HepG2 (cell line): ENCODE measurements around the gene CASKIN2. TPM values are rescaled to one million over a fixed set of nuclear protein-coding genes. Genes with fewer than 3 reads are reported as not detected.

Experiments
- ATAC-seq: fragments of 200-7000 bp; cut with Tn5 transposase; 3 replicates; pipeline ENCODE4 v1.9.1; 2020; ENCODE audit warnings: mild to moderate bottlenecking, moderate library complexity
- BruUV-seq: library from RNA; stranded (reverse); fragments of 400-500 nt; replicated peaks from 2 replicates; lab custom pipeline; 2021; lab: Mats Ljungman, UMichigan
- CTCF ChIA-PET: fragments of 300-600 bp; formaldehyde crosslinking; extraction: SDS; loops from one replicate; lab custom pipeline; 2021; ENCODE audit warnings: low total read pairs, inconsistent platforms, low intra/inter-chr PET ratio; lab: Yijun Ruan, JAX
- POLR2A ChIA-PET: fragments of 350-600 bp; sonication (Branson Sonifier 250); formaldehyde crosslinking; loops from one replicate; lab custom pipeline; 2020; ENCODE audit warnings: antibody characterized with exemption, inconsistent platforms; lab: Yijun Ruan, JAX
- DNase-seq: peaks from one replicate; pipeline ENCODE4 v3.0.0-alpha.2; 2015; ENCODE audit warnings: low spot score
- FAIRE-seq: peaks from 3 replicates; lab custom pipeline; 2011; peaks lifted over from hg19 to GRCh38; lab: Jason Lieb, UNC
- H2AFZ ChIP-seq: one replicate; pipeline ENCODE4 v1.6.1; 2011; ENCODE audit warnings: low read length, inconsistent platforms
- H3K27ac ChIP-seq: fragments of 300-600 bp; 3 replicates; pipeline ENCODE4 v1.8.0; 2011; ENCODE audit warnings: mixed run types, mild to moderate bottlenecking, mixed read lengths, low read length, inconsistent platforms; ENCODE audit not compliant: insufficient read depth; ENCODE audit errors: extremely low read length
- H3K27me3 ChIP-seq, 2 experiments: fragments of 200-600 bp in 1 of 2; 2 replicates in 1 of 2; 3 replicates in 1 of 2; pipeline versions ENCODE4 v1.6.0 to v1.8.0; 2011; ENCODE audit warnings: low read length in 2 of 2, mild to moderate bottlenecking in 2 of 2, moderate library complexity in 2 of 2, inconsistent platforms in 1 of 2; ENCODE audit not compliant: insufficient read depth in 2 of 2, control insufficient read depth in 1 of 2
- H3K36me3 ChIP-seq, 2 experiments: fragments of 200-600 bp in 1 of 2; replicated peaks in 1 of 2; 2 replicates in 1 of 2; 3 replicates in 1 of 2; pipeline versions ENCODE4 v1.5.1 to v1.8.0; 2011; ENCODE audit warnings: low read length in 2 of 2, inconsistent platforms in 1 of 2; ENCODE audit not compliant: insufficient read depth in 2 of 2, control insufficient read depth in 1 of 2
- H3K4me1 ChIP-seq: 2 replicates; pipeline ENCODE4 v1.5.1; 2012; ENCODE audit warnings: low read length, inconsistent platforms; ENCODE audit not compliant: insufficient read depth
- H3K4me2 ChIP-seq: 2 replicates; pipeline ENCODE4 v1.6.0; 2011; ENCODE audit warnings: low read depth, low read length, inconsistent platforms
- H3K4me3 ChIP-seq, 3 experiments: fragments of 200-600 bp in 1 of 3; sonication (generic), shearing (Covaris generic) in 1 of 3; replicated peaks in 1 of 3; 2 replicates each; pipeline ENCODE4 v1.5.1; 2011 to 2016; ENCODE audit warnings: low read length in 3 of 3, inconsistent platforms in 2 of 3, low read depth in 2 of 3, mild to moderate bottlenecking in 2 of 3, control low read depth in 1 of 3, mixed read lengths in 1 of 3; ENCODE audit not compliant: insufficient read depth in 1 of 3
- H3K79me2 ChIP-seq: one replicate; pipeline ENCODE4 v1.6.1; 2011; ENCODE audit warnings: low read length, inconsistent platforms; ENCODE audit not compliant: insufficient read depth
- H3K9ac ChIP-seq: 2 replicates; pipeline ENCODE4 v1.6.0; 2011; ENCODE audit warnings: mild to moderate bottlenecking, low read depth, low read length, inconsistent platforms; ENCODE audit not compliant: insufficient read depth
- H3K9me3 ChIP-seq: 2 replicates; pipeline ENCODE4 v1.5.1; 2012; ENCODE audit warnings: mild to moderate bottlenecking, low read length
- H4K20me1 ChIP-seq: 2 replicates; pipeline ENCODE4 v1.6.0; 2011; ENCODE audit warnings: inconsistent platforms, mild to moderate bottlenecking, low read length, moderate library complexity; ENCODE audit not compliant: insufficient read depth
- AHDC1 ChIP-seq: sonication (generic); formaldehyde crosslinking; IDR thresholded peaks from 2 replicates; pipeline ENCODE4 v1.5.1; 2020; ENCODE audit warnings: mild to moderate bottlenecking, missing genetic modification reagents, borderline replicate concordance
- CENPT ChIP-seq: sonication (generic); formaldehyde crosslinking; IDR thresholded peaks from 2 replicates; pipeline ENCODE4 v1.8.0; 2022; ENCODE audit warnings: low read depth, mild to moderate bottlenecking, moderate library complexity, missing genetic modification reagents
- EHMT2 ChIP-seq: fragments of 200-600 bp; sonication (generic); IDR thresholded peaks from 2 replicates; pipeline ENCODE4 v1.7.0; 2017; ENCODE audit warnings: antibody characterized with exemption, low read depth, low read length, borderline replicate concordance
- HDAC1 ChIP-seq: sonication (generic); formaldehyde crosslinking; IDR thresholded peaks from 2 replicates; pipeline ENCODE4 v1.5.1; 2020; ENCODE audit warnings: mild to moderate bottlenecking, missing genetic modification reagents
- HMG20B ChIP-seq: conservative IDR thresholded peaks from 2 replicates; pipeline ENCODE4 v1.6.1; 2016; ENCODE audit warnings: missing genetic modification reagents, missing compliant biosample characterization
- NR1H2 ChIP-seq: sonication (generic); formaldehyde crosslinking; IDR thresholded peaks from 2 replicates; pipeline ENCODE4 v1.8.1; 2022; ENCODE audit warnings: low read depth, missing genetic modification reagents, borderline replicate concordance
- RAD21 ChIP-seq: fragments of 450-650 bp; formaldehyde crosslinking; IDR thresholded peaks from 2 replicates; pipeline ENCODE4 v1.5.0; 2020; ENCODE audit warnings: mild to moderate bottlenecking
- SYNCRIP ChIP-seq: fragments of 200-400 bp; formaldehyde crosslinking; IDR thresholded peaks from 2 replicates; pipeline ENCODE4 v1.6.1; 2018; ENCODE audit warnings: mild to moderate bottlenecking, low read depth, low read length; ENCODE audit not compliant: insufficient read depth
- TAF1 ChIP-seq: sonication (generic); formaldehyde crosslinking; IDR thresholded peaks from 2 replicates; pipeline ENCODE4 v1.4.0; 2020; ENCODE audit warnings: missing genetic modification reagents
- U2AF1 ChIP-seq: fragments of 200-400 bp; formaldehyde crosslinking; optimal IDR thresholded peaks from 2 replicates; pipeline ENCODE3; 2017; ENCODE audit warnings: mild to moderate bottlenecking, low read depth, low read length
- ZBTB44 ChIP-seq: sonication (generic); formaldehyde crosslinking; IDR thresholded peaks from 2 replicates; pipeline ENCODE4 v1.4.0; 2020; ENCODE audit warnings: missing genetic modification reagents
- ZBTB7A ChIP-seq: sonication (generic); formaldehyde crosslinking; IDR thresholded peaks from 2 replicates; pipeline ENCODE4 v1.8.0; 2022; ENCODE audit warnings: mild to moderate bottlenecking, missing genetic modification reagents
- ZNF251 ChIP-seq: sonication (generic); formaldehyde crosslinking; IDR thresholded peaks from 2 replicates; pipeline ENCODE4 v1.9.0; 2021; ENCODE audit warnings: mild to moderate bottlenecking, missing genetic modification reagents
- ZNF550 ChIP-seq: sonication (generic); formaldehyde crosslinking; IDR thresholded peaks from 2 replicates; pipeline ENCODE4 v1.4.0; 2020; ENCODE audit warnings: mild to moderate bottlenecking, missing genetic modification reagents, borderline replicate concordance
- ZNF614 ChIP-seq: IDR thresholded peaks from 2 replicates; pipeline ENCODE4 v1.6.1; 2018; ENCODE audit warnings: missing biosample characterization, missing genetic modification reagents, inconsistent platforms, borderline replicate concordance
- ZNF709 ChIP-seq: sonication (generic); formaldehyde crosslinking; IDR thresholded peaks from 2 replicates; pipeline ENCODE4 v1.5.0; 2020; ENCODE audit warnings: mild to moderate bottlenecking, missing genetic modification reagents
- ZNF891 ChIP-seq: sonication (generic); formaldehyde crosslinking; IDR thresholded peaks from 2 replicates; pipeline ENCODE4 v1.5.0; 2020; ENCODE audit warnings: mild to moderate bottlenecking, missing genetic modification reagents
- WGBS: methylation state at CpG from one replicate; pipeline ENCODE4 v1.1.6; 2017; ENCODE audit warnings: low lambda C conversion rate; 5-methylcytosine and 5-hydroxymethylcytosine counted together
- in situ Hi-C: cut with HindIII; loops from 2 replicates; pipeline ENCODE4 v1.10.0; 2017; ENCODE audit warnings: low pct_unique_long_range_greater_than_20kb; ENCODE audit not compliant: extremely low pct_ligation_motif_present
- intact Hi-C: fragments of 100-400 bp; cut with micrococcal nuclease; formaldehyde crosslinking; loops from one replicate; pipeline ENCODE4 v1.10.0; 2022; ENCODE audit not compliant: unreplicated experiment
- polyA plus RNA-seq, 8 experiments: library from polyadenylated mRNA; depleted of rRNA in 3 of 8; stranded (reverse) in 7 of 8; unstranded in 1 of 8; fragments of >200 nt; fragmentation: Illumina TruSeq in 4 of 8; extraction: Trizol in 4 of 8; gene quantifications; 2 replicates each; pipeline versions ENCODE4 v1.2.1 to v1.2.3, GENCODE V29; 2011 to 2016; ENCODE audit warnings: low read depth in 4 of 8, missing spikeins in 1 of 8, mixed read lengths in 1 of 8; ENCODE audit not compliant: insufficient read depth in 1 of 8
- total RNA-seq, 5 experiments: library from RNA; depleted of rRNA; stranded (reverse); fragments of >200 nt; fragmentation: Illumina TruSeq; extraction: Trizol; gene quantifications; 2 replicates each; pipeline ENCODE4 v1.2.3, GENCODE V29; 2016; ENCODE audit warnings: low read depth in 1 of 5

The CASKIN2 gene
- total and polyA plus RNA-seq, 2 of the 13 experiments (the other 11 are each of a cell fraction or from before 2014, with no cell fraction given) = 5.2 to 7.8 TPM

- peaks cover 3 to 21% of the 10 kb centered on the region in 2 experiments; a peak in 4 of 5 replicates for H3K36me3 ChIP-seq
- FAIRE-seq (no peak), DNase-seq (no peak), ATAC-seq (no peak)
- H3K9ac ChIP-seq = peak overlapping the region; percentile 56; the same call in 1 of the 2 replicates
- CTCF ChIA-PET = interaction anchor here (1.5 to 2.7 kb wide), 3 partner anchors 8 to 98 kb away, joined by 4 to 26 read pairs (median 12); partner anchors contain the start of genes CASKIN2 and TSEN54
- peak overlapping the region; percentile 77 for H3K4me2 ChIP-seq
- H3K4me1 ChIP-seq = peaks cover 21% of the 10 kb centered on the region
- peaks cover 17% of the 10 kb centered on the region for H3K79me2 ChIP-seq
- H3K4me3 ChIP-seq = peak overlapping the region; percentile 85 to 95 (median 86); a peak in 5 of 6 replicates
- H2AFZ ChIP-seq = no peak overlapping the region
- no peaks in the 10 kb centered on the region for H3K9me3 ChIP-seq
- 42% methylated on average over 22 of the region's 24 CpGs for WGBS
- H4K20me1 ChIP-seq = peaks cover 5% of the 10 kb centered on the region; the same call in 1 of the 2 replicates
- intact Hi-C loops = no loop called here
- BruUV-seq = no TSS peak
- POLR2A ChIA-PET = interaction anchor here (0.5 to 3.0 kb wide), 16 partner anchors 8 to 255 kb away, joined by 3 to 29 read pairs (median 6); partner anchors contain the start of genes TMEM94 and TSEN54
- H3K27me3 ChIP-seq = no peaks in the 10 kb centered on the region
- in situ Hi-C loops = no loop called here
- H3K27ac ChIP-seq = peak overlapping the region; percentile 64
- TF ChIP-seq ZBTB7A (peak; percentile 24; the same call in 1 of the 2 replicates), SYNCRIP (no peak), ZNF891 (CRISPR knock-in tag) (peak; percentile 53; the same call in 1 of the 2 replicates), AHDC1 (CRISPR knock-in tag) (no peak), ZNF550 (CRISPR knock-in tag) (no peak), CENPT (peak; percentile 73; the same call in 1 of the 2 replicates), EHMT2 (no peak), U2AF1 (no peak), NR1H2 (CRISPR knock-in tag) (0 out of 2 replicates have a peak, but pooled peaks have one; percentile 22), ZNF709 (CRISPR knock-in tag) (no peak; the same call in 1 of the 2 replicates), ZNF614 (CRISPR knock-in tag) (0 out of 2 replicates have a peak, but pooled peaks have one; percentile 17), ZBTB44 (CRISPR knock-in tag) (no peak), HMG20B (CRISPR knock-in tag) (peak; percentile 54; the same call in 1 of the 2 replicates), RAD21 (CRISPR knock-in tag) (no peak), ZNF251 (CRISPR knock-in tag) (no peak), TAF1 (CRISPR knock-in tag) (no peak), HDAC1 (CRISPR knock-in tag) (no peak)
Measured at GRCh38 chr17:75524269-75524969, 9.1 kb upstream of the CASKIN2 start.
